ENCODE results near the gene OR4D11. TPM values are rescaled to one million over a fixed set of nuclear protein-coding genes. Genes with fewer than 3 reads are reported as not detected.
"Not testable (repeated sequence)": the region's sequence is repeated elsewhere in the genome, so short reads cannot be mapped to it uniquely, and the experiment has no call there.

The OR4D11 gene
- total RNA-seq, 3 donors from 2014 or later (not counting 1 experiment from before 2014, with no cell fraction given), result not detected

DNA sequence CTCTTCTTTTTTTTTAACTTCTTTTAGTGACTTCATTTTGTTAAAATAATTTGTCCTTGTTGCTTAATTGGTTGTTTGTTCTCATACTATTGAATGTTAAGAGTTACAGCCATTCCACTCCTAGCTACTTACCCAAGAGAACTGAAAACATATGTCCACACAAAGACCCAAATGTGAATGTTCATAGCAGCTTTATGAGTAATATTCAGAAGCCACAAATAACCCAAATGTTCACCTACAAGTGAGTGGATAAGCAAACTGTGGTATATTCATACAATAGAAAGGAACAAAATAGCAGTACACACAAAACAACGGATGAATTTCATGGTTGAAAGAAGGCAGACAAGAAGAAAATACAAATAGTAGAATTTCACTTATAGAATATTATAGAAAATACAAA lies 1.4 kb upstream of the OR4D11 start:
- H3K4me1 ChIP-seq (ENCODE audit: control insufficient read depth, insufficient read depth, low read length), result no peaks in the 10 kb centered on the region
- Mint-ChIP-seq H3K36me3 (no peaks in the 10 kb centered on the region), H3K9me3 (no peaks in the 10 kb centered on the region), H3K27me3 (ENCODE audit: low read depth in 2 of 2) (peaks cover 18 to 21% of the 10 kb centered on the region in 2 donors), H3K4me1 (no peaks in the 10 kb centered on the region), H3K4me3 (no peak overlapping the region), H3K27ac (no peak overlapping the region)
- WGBS (ENCODE audit: insufficient coverage), result no CpG with 5 or more reads among the region's 1 CpG
- H3K9me3 ChIP-seq (ENCODE audit: control insufficient read depth, insufficient read depth, low read length), result no peaks in the 10 kb centered on the region
- no peak for ATAC-seq
- TF ChIP-seq, protein P1, sequence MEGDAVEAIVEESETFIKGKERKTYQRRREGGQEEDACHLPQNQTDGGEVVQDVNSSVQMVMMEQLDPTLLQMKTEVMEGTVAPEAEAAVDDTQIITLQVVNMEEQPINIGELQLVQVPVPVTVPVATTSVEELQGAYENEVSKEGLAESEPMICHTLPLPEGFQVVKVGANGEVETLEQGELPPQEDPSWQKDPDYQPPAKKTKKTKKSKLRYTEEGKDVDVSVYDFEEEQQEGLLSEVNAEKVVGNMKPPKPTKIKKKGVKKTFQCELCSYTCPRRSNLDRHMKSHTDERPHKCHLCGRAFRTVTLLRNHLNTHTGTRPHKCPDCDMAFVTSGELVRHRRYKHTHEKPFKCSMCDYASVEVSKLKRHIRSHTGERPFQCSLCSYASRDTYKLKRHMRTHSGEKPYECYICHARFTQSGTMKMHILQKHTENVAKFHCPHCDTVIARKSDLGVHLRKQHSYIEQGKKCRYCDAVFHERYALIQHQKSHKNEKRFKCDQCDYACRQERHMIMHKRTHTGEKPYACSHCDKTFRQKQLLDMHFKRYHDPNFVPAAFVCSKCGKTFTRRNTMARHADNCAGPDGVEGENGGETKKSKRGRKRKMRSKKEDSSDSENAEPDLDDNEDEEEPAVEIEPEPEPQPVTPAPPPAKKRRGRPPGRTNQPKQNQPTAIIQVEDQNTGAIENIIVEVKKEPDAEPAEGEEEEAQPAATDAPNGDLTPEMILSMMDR (IDR thresholded peaks at IDR 0.05), result no peak
- no peak for DNase-seq
- H3K27me3 ChIP-seq (ENCODE audit: control insufficient read depth, insufficient read depth, low read length), result no peaks in the 10 kb centered on the region
- H3K36me3 ChIP-seq (ENCODE audit: control insufficient read depth, insufficient read depth, low read length), result no peaks in the 10 kb centered on the region
- no peak overlapping the region for H3K4me3 ChIP-seq (ENCODE audit: low read length)
- no peak overlapping the region for H3K27ac ChIP-seq (ENCODE audit: low read length)
- intact Hi-C loops (cut with micrococcal nuclease), result no loop called here

DNA sequence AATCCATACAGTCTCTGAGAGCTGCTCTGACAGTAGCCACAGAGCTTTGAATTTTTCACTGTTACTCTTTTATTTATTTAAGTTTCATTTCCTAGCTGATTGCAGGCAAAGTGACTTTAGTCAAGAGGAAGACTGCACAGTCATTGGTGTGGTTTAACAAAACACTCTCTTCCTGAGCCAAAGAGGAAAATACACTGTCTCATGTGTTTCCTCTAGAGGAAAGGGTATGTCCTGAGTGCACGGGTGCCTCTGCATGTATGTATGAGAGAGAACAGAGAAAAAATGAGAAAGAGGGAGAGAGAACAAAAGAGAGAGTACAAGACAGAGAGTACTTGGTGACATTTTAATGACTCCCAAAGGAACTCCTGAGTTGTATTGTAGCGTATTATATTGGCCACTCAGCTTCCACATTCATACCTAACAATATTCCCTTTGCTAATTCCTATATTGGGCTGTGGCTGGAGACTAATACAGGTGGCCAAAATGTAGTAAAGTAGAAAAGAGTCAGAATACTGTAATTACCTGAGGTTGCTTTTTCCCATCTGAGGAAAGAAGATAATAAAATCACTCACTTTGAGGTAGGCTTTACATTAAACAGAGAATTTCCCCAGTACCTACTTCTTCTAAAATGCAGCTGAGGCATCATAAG lies 7.7 kb downstream of the OR4D11 start, which contains the start of gene OR4D9:
OR4D9 (plus strand) TSS at position 599 of the 649 bp plus-strand sequence. CDS start 3,374 bp downstream, outside the sequence.
- no peak within 1 kb of the TSS for H3K4me3 ChIP-seq (ENCODE audit: low read length)
- peaks cover 6 to 8% of the 10 kb centered on the region in 2 donors for H3K27me3 Mint-ChIP-seq (ENCODE audit: low read depth in 2 of 2)
- H3K4me1 ChIP-seq (ENCODE audit: control insufficient read depth, insufficient read depth, low read length), result peaks cover 6% of the 10 kb centered on the region
- peaks cover 0 to 8% of the 10 kb centered on the region in 2 donors for H3K4me1 Mint-ChIP-seq
- no peaks in the 10 kb centered on the region for H3K36me3 ChIP-seq (ENCODE audit: control insufficient read depth, insufficient read depth, low read length)
- peak in 1 of 2 donors; percentile 23 for DNase-seq
- intact Hi-C loops (cut with micrococcal nuclease), result no loop called here
- H3K27ac ChIP-seq (ENCODE audit: low read length), result no peak within 1 kb of the TSS
- no peaks in the 10 kb centered on the region for H3K27me3 ChIP-seq (ENCODE audit: control insufficient read depth, insufficient read depth, low read length)
- WGBS (ENCODE audit: insufficient coverage), result 0% methylated on average over 1 of the region's 2 CpGs
- H3K9me3 ChIP-seq (ENCODE audit: control insufficient read depth, insufficient read depth, low read length), result no peaks in the 10 kb centered on the region
- no peaks in the 10 kb centered on the region for H3K9me3 Mint-ChIP-seq
- no peak within 1 kb of the TSS for H3K4me3 Mint-ChIP-seq
- no peak within 1 kb of the TSS for H3K27ac Mint-ChIP-seq
- H3K36me3 Mint-ChIP-seq, result no peaks in the 10 kb centered on the region
- no peak for ATAC-seq
- TF ChIP-seq, protein P1 (IDR thresholded peaks at IDR 0.05), result no peak

DNA sequence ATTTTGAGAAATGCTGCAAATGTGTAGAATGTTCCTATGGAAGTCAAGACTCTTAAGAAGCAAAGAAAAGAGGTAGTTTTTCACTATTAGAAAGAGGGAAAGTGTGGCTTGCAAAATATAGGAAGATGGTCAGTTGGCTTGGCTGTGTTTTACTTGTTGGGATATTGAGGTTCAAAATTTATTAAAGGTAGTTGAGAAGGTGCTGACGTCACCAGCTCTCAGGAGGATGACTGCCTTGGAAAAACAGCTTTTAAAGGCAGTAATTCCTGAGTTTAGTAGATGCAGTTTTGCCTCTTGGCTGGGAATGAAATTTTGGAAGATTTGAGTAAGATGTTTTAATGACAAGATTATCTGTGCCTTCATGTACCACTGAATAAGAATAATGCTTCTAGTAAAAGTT lies 8.3 kb downstream of the OR4D11 start:
- Histone ChIP-seq H3K9me3 (ENCODE audit: control insufficient read depth, insufficient read depth, low read length) (no peaks in the 10 kb centered on the region), H3K27me3 (ENCODE audit: control insufficient read depth, insufficient read depth, low read length) (no peaks in the 10 kb centered on the region), H3K27ac (ENCODE audit: low read length) (no peak overlapping the region), H3K36me3 (ENCODE audit: control insufficient read depth, insufficient read depth, low read length) (no peaks in the 10 kb centered on the region), H3K4me1 (ENCODE audit: control insufficient read depth, insufficient read depth, low read length) (peaks cover 6% of the 10 kb centered on the region), H3K4me3 (ENCODE audit: low read length) (no peak overlapping the region)
- TF ChIP-seq, protein P1 (IDR thresholded peaks at IDR 0.05), result no peak
- Mint-ChIP-seq H3K27ac (no peak overlapping the region), H3K4me3 (no peak overlapping the region), H3K27me3 (ENCODE audit: low read depth in 2 of 2) (peaks cover 6 to 8% of the 10 kb centered on the region in 2 donors), H3K36me3 (no peaks in the 10 kb centered on the region), H3K9me3 (no peaks in the 10 kb centered on the region), H3K4me1 (peaks cover 0 to 8% of the 10 kb centered on the region in 2 donors)
- no peak for DNase-seq
- intact Hi-C loops (cut with micrococcal nuclease), result no loop called here
- ATAC-seq, result no peak
- 79% methylated on average over 1 of the region's 1 CpG for WGBS (ENCODE audit: insufficient coverage)

DNA sequence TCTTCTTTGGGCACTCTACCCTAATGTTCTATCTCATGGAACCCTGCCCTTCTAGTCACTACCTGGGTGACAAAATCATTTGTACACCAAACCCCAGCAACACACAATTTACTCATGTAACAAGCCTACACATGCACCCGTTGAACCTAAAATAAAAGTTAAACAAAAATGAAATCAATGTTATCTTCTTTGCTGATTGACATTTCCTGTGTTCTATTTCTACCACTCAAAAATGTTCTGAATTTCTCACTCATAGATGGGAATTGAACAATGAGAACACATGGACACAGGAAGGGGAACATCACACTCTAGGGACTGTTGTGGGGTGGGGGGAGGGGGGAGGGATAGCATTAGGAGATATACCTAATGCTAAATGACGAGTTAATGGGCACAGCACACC lies 16.8 kb downstream of the OR4D11 start:
- H3K4me3 Mint-ChIP-seq; H3K4me3 ChIP-seq (ENCODE audit: low read length); H3K36me3 ChIP-seq (ENCODE audit: control insufficient read depth, insufficient read depth, low read length); H3K4me1 Mint-ChIP-seq; H3K9me3 ChIP-seq (ENCODE audit: control insufficient read depth, insufficient read depth, low read length); ATAC-seq; H3K27ac ChIP-seq (ENCODE audit: low read length); H3K4me1 ChIP-seq (ENCODE audit: control insufficient read depth, insufficient read depth, low read length); DNase-seq; intact Hi-C loops (cut with micrococcal nuclease); H3K36me3 Mint-ChIP-seq; H3K27ac Mint-ChIP-seq; H3K9me3 Mint-ChIP-seq; H3K27me3 ChIP-seq (ENCODE audit: control insufficient read depth, insufficient read depth, low read length): not testable (repeated sequence)
- 91% methylated on average over 1 of the region's 2 CpGs for WGBS (ENCODE audit: insufficient coverage)
- peaks cover 14 to 34% of the 10 kb centered on the region in 2 donors for H3K27me3 Mint-ChIP-seq (ENCODE audit: low read depth in 2 of 2)

All from natural killer cell (primary cell).